Gastrocnemius medialis (tissue), 4 donors: ENCODE data around the gene GSG1L. TPM values are rescaled to one million over a fixed set of nuclear protein-coding genes. Genes with fewer than 3 reads are reported as not detected.

Source experiments
- ATAC-seq, 2 donors: fragments of 150-250 bp; one replicate each; pipeline ENCODE4 v1.9.1; 2016
- DNase-seq, 2 donors: peaks; one replicate each; pipeline ENCODE4 v3.0.0-alpha.2; 2019
- H3K27ac ChIP-seq, 4 donors: fragments of 200-600 bp; sonication (generic); 1 replicate in 1 of 4; 2 replicates in 3 of 4; pipeline ENCODE4 v1.5.1; 2016 to 2018; ENCODE audit warnings: mild to moderate bottlenecking in 2 of 4, moderate library complexity in 1 of 4
- H3K27me3 ChIP-seq, 3 donors: fragments of 200-600 bp; sonication (generic) in 2 of 3; 1 replicate in 1 of 3; 2 replicates in 2 of 3; pipeline versions ENCODE4 v1.5.1 to v1.6.0; 2016 to 2019; ENCODE audit warnings: mild to moderate bottlenecking in 1 of 3, moderate library complexity in 1 of 3
- H3K36me3 ChIP-seq, 2 donors: fragments of 200-600 bp; sonication (generic) in 1 of 2; one replicate each; pipeline ENCODE4 v1.5.1; 2017 to 2018
- H3K4me1 ChIP-seq, 2 donors: fragments of 200-600 bp; sonication (generic) in 1 of 2; one replicate each; pipeline ENCODE4 v1.5.1; 2016 to 2017; ENCODE audit warnings: mild to moderate bottlenecking in 2 of 2
- H3K4me3 ChIP-seq, 4 donors: fragments of 200-600 bp; sonication (generic) in 3 of 4; 1 replicate in 1 of 4; 2 replicates in 3 of 4; pipeline ENCODE4 v1.5.1; 2016 to 2019; ENCODE audit warnings: mild to moderate bottlenecking in 2 of 4
- H3K9me3 ChIP-seq, 3 donors: fragments of 200-600 bp; sonication (generic) in 2 of 3; 1 replicate in 1 of 3; 2 replicates in 2 of 3; pipeline ENCODE4 v1.5.1; 2016 to 2019
- CTCF ChIP-seq, 5 experiments: fragments of 450-650 bp in 3 of 5; fragments of 200-600 bp in 2 of 5; sonication (generic) in 2 of 5; IDR thresholded peaks in 4 of 5; conservative IDR thresholded peaks in 1 of 5; 1 replicate in 4 of 5; 2 replicates in 1 of 5; pipeline ENCODE4 v1.5.1; 2016 to 2019; ENCODE audit warnings: antibody characterized with exemption in 5 of 5, mild to moderate bottlenecking in 3 of 5, moderate library complexity in 3 of 5
- POLR2A ChIP-seq, 2 donors: fragments of 450-650 bp; IDR thresholded peaks; one replicate each; pipeline ENCODE4 v1.6.1; 2017; ENCODE audit warnings: antibody characterized with exemption in 2 of 2, mild to moderate bottlenecking in 2 of 2, moderate library complexity in 2 of 2
- in situ Hi-C, 4 donors: fragments of 200-750 bp; cut with MboI; loops; one replicate each; pipeline versions ENCODE4 v1.15.0 to v1.8.0; 2017; ENCODE audit warnings: low sequenced_read_pairs in 4 of 4
- intact Hi-C: fragments of 100-400 bp; cut with DNase I; formaldehyde crosslinking; loops from one replicate; pipeline ENCODE4 v1.15.1; 2023; ENCODE audit warnings: low total_unique reads
- total RNA-seq, 4 donors: library from RNA; depleted of rRNA; stranded (reverse); fragments of >200 nt; gene quantifications; one replicate each; pipeline versions ENCODE4 v1.1.0 to v1.2.3, GENCODE V29; 2016

Gene GSG1L
- total RNA-seq, 4 donors from 2014 or later, result not detected

- in situ Hi-C loops, result loop anchor here in 3 of 4 donors (25.0 kb wide), 1 partner anchor 427 kb away; no protein-coding TSS in a partner anchor
- H3K4me3 ChIP-seq, result no peak overlapping the region
These were observed 636 bp upstream of the GSG1L start for GRCh38 chr16:28064150-28064549.

GRCh38 chr16:28062847-28063521 is 530 bp downstream of the GSG1L start:
- H3K36me3 ChIP-seq, result no peaks in the 10 kb centered on the region
- DNase-seq, result no peak
- H3K4me1 ChIP-seq, result peaks cover 2 to 7% of the 10 kb centered on the region in 2 donors
- no peak for ATAC-seq
- intact Hi-C loops, result loop anchor here (2.0 kb wide), 1 partner anchor 424 kb away; no protein-coding TSS in a partner anchor
- peaks cover 33 to 39% (median 34%) of the 10 kb centered on the region in 3 donors for H3K27me3 ChIP-seq
- H3K9me3 ChIP-seq, result no peaks in the 10 kb centered on the region
- in situ Hi-C loops, result loop anchor here in 3 of 4 donors (25.0 kb wide), 1 partner anchor 426 kb away; no protein-coding TSS in a partner anchor
- H3K27ac ChIP-seq, result no peak overlapping the region
- peak overlapping the region in 3 of 4 donors; percentile 4 to 17 (median 10) for H3K4me3 ChIP-seq
- TF ChIP-seq CTCF (IDR thresholded peaks at IDR 0.05 in 4 of 5, conservative IDR thresholded peaks at IDR 0.05 in 1 of 5) (no peak), POLR2A (IDR thresholded peaks at IDR 0.05) (no peak)

More at GRCh38 chr16:28064150-28064549, 636 bp upstream of the GSG1L start:
- no peak for ATAC-seq
- DNase-seq, result no peak
- TF ChIP-seq CTCF (IDR thresholded peaks at IDR 0.05 in 4 of 5, conservative IDR thresholded peaks at IDR 0.05 in 1 of 5), result no peak
- TF ChIP-seq POLR2A (IDR thresholded peaks at IDR 0.05), result no peak
- peaks cover 6 to 7% of the 10 kb centered on the region in 2 donors for H3K4me1 ChIP-seq
- H3K27ac ChIP-seq, result no peak overlapping the region
- peaks cover 25 to 35% (median 28%) of the 10 kb centered on the region in 3 donors for H3K27me3 ChIP-seq
- intact Hi-C loops, result no loop called here
- H3K36me3 ChIP-seq, result no peaks in the 10 kb centered on the region
- no peaks in the 10 kb centered on the region for H3K9me3 ChIP-seq

GRCh38 chr16:28062261-28062846 is 1.2 kb downstream of the GSG1L start:
- H3K27me3 ChIP-seq, result peaks cover 36 to 39% (median 36%) of the 10 kb centered on the region in 3 donors
- intact Hi-C loops, result loop anchor here (2.0 kb wide), 1 partner anchor 424 kb away; no protein-coding TSS in a partner anchor

More at GRCh38 chr16:28062261-28062846, 1.2 kb downstream of the GSG1L start:
- H3K4me3 ChIP-seq, result peak overlapping the region in 1 of 4 donors; percentile 10
- in situ Hi-C loops, result loop anchor here in 3 of 4 donors (25.0 kb wide), 1 partner anchor 425 kb away; no protein-coding TSS in a partner anchor
- H3K4me1 ChIP-seq, result peaks cover 0 to 2% of the 10 kb centered on the region in 2 donors
- no peaks in the 10 kb centered on the region for H3K36me3 ChIP-seq
- H3K9me3 ChIP-seq, result no peaks in the 10 kb centered on the region
- DNase-seq, result no peak
- TF ChIP-seq CTCF (IDR thresholded peaks at IDR 0.05 in 4 of 5, conservative IDR thresholded peaks at IDR 0.05 in 1 of 5) (no peak), POLR2A (IDR thresholded peaks at IDR 0.05) (no peak)
- no peak for ATAC-seq
- no peak overlapping the region for H3K27ac ChIP-seq
